Kidney capillary endothelial cell (primary cell): ENCODE results near the gene DENR.
"Not testable (repeated sequence)": the region's sequence is repeated elsewhere in the genome, so short reads cannot be mapped to it uniquely, and the experiment has no call there.

Source experiments
- DNase-seq: peaks from one replicate; pipeline ENCODE4 v3.0.0-alpha.2; 2018; ENCODE audit warnings: low spot score

Gene DENR

GRCh38 chr12:122740351-122740750 lies 12.3 kb upstream of the DENR start:
- DNase-seq = no peak

- DNase-seq = no peak
Measured at GRCh38 chr12:122743895-122744525, 8.6 kb upstream of the DENR start.

DNA sequence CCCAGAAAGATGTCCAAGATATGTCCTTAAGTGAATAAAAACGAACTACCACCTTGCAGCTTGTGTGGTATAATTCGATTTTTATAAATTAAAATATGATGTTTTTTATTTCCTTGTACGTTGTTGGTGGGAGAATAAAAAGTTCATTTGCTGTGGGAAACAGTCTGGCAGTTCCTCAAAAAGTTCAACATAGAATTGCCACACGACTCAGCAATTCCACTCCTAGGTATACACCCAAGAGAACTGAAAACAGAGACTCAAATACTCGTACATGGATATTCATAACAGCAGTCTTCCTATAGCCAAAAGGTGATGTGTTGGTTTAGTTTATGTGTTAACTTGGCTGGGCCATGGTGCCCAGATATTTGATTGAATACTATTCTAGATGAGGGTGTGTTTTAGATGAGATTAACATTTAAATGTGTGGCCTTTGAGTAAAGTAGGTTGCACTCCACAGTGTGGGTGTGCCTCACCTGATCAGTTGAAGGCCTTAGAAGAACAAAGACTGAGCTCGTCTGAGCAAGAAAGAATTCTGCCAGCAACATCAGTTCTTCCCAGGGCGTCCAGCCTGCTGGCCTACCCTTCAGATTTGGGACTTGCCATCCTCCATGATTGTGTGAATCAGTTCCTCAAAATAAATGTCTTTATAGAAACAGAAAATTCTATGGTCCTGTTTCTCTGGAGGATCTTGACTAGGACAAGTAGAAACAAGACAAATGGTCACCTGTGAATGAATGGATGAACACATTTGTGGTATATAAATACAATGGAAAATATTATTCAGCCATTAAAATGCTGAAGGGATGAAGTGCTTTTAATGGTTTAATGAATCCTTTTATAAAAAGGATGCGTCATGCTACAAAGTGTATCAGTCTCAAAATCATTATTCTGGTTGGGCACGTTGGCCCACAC lies 5.1 kb upstream of the DENR start:
- no peak for DNase-seq

DNA sequence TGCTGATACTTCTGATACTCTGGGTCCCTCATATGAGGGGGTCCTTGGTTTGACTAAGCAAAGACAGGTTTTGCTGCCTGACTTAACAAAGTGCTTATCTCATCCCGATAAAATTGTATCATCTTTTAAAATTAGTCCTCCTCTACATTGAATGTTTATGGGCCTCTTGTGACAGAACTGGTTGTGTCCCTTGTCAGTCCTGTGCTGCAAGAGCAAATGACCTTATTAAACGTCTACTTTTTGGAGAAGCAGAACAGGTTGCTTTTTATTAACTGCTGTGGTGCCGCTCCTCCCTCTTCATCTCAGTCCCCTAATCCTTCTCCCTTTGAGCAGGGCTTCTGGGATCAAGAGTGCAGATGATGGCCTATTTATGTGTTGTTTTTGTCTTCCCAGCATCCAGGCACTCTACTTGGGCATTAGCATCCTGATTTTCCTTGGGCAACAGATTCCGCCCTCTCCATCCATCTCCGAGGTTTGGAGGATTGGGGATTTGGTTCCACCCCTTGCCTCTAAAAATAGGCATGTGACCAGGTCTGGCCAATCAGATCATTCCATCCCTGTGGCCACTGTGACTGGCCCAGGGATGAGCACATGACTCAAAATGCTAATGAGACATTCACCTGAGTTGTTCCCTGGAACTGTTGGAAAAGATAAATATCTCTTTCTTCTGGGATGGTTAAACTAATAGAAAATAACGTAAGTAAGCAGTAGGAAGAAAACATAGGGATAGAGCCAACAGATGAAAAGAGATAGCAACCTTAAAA lies 2.9 kb upstream of the DENR start:
- no peak for DNase-seq

DNA sequence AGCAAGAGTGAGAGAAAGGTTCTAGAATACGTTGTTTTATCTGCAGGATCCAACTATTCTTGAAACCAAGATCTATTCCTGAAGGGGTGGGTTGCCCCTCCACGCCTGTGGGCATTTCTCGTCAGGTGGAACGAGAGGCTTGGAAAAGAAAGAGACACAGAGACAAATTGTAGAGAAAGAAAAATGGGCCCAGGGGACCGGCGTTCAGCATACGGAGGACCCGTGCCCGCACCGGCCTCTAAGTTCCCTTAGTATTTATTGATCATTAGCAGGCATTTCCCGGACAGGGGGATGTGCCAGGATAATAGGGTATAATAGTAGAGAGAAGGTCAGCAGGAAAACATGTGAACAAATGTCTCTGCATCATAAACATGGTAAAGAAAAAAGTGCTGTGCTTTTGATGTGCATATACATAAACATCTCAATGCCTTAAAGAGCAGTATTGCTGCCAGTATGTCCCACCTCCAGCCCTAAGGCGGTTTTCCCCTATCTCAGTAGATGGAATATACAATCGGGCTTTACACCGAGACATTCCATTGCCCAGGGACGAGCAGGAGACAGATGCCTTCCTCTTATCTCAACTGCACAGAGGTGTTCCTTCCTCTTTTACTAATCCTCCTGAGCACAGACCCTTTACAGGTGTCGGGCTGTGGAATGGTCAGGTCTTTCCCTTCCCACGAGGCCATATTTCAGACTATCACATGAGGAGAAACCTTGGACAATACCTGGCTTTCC lies 1.7 kb upstream of the DENR start:
- not testable (repeated sequence) for DNase-seq

DNA sequence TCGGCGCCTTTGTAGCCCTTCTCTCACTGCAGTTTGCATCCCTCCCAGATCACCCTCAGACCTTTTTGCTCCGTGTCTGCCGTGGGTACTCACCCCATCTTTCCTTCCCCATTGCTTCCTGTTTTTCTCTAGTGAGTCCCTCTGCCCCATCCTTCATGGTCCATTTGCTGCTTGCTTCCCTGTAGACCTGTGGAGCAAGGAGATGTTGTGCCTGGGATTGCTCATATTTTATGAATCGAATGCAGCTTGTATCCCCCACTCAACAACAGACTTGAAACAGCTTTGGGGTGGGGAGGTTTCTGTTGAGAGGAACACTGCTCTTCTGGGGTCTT lies 661 bp downstream of the DENR start:
- DNase-seq = no peak

- DNase-seq = no peak
Measured at GRCh38 chr12:122754790-122755189, 2.2 kb downstream of the DENR start.

DNA sequence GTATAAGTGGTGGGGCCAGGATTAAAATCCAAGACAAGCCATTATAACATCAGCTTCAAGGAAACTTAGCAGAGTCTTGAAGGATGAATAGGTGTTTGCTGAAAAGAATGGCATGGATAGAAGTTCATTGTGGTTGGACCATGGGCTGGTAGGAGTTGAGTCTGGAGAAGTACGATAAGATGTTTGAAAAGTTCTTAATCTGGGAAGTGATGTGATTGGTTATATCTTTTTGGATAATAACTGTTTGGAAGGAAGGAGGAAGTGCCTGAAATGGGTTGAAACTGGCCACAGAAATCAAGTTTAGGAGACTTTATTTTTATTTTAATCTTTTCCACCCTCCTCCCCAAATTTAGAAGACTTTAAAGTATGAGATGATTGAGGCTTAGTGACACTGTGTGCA lies 4.9 kb downstream of the DENR start:
- DNase-seq = no peak

GRCh38 chr12:122785503-122785902 lies 32.9 kb downstream of the DENR start:
- DNase-seq = no peak

DNA sequence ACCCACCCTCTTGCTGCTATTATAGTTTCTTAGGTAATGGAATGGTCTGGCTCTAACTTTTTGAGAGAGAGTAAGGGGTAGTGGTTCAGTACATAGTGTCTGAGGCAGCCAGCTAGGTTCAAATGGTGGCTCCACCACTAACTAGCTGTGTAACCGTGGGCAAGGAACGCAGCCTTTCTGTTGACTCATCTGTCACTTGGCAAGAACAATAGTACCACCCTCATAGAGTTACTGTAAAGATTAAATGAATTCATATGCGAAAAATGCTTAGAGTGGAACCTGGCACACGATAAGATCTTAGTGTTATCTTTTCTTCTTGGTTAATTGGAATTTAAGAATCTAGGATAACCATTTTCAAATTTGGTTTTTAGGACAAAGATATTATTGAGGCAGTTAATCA lies 35.8 kb downstream of the DENR start:
- no peak for DNase-seq

- no peak for DNase-seq
Measured at GRCh38 chr12:122789637-122790036, 37.0 kb downstream of the DENR start.

GRCh38 chr12:122790393-122791075 lies 37.9 kb downstream of the DENR start:
- DNase-seq = no peak

- DNase-seq = peak; percentile 44
Measured at GRCh38 chr12:122793685-122794106, 41.1 kb downstream of the DENR start.

- DNase-seq = no peak
Measured at GRCh38 chr12:122795807-122796206, 43.2 kb downstream of the DENR start.

DNA sequence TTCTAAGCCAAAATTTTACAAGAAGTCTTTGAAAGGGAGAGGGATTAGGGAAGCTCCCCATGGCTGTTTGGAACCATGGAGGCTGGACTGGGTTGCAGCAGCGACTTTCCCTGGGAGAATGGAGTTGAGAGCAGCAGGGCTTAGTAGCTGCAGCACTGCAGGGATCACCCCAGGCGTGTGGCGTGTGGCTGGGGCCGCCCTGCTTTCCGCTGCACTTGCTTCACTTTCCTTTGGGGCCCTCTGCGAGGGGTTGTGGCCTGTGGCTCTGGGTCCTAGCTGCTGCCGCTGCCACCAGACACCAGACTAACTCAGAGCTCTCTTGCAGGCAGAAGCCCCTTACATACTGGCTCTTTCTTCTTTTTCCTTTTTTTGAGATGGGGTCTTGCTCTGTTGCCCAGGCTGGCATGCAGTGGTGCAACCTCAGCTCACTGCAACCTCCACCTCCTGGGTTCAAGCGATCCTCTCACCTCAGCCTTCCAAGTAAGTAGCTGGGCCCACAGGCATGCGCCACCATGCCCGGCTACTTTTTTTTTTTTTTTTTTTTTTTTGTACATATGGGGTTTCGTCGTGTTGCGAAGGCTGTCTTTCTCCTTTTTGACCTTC lies 47.1 kb downstream of the DENR start:
- DNase-seq = no peak

DNA sequence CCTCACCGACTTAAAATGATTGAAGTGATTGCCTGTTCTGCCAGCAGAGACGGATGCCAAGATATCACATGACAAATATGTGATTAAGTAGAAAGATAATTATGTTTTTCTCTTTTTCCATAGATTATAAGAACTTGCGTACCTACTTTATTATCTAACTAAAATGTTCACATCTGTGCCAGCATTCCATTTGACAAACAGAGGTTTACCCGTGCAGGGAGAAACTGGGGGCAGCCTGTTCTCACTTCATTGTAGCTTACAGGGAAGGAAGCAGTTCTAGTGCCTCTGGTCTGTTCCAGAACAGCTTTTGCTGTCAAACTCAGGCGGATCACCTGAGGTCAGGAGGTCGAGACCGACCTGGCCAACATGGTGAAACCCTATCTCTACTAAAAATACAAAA lies 51.3 kb downstream of the DENR start:
- DNase-seq = no peak

DNA sequence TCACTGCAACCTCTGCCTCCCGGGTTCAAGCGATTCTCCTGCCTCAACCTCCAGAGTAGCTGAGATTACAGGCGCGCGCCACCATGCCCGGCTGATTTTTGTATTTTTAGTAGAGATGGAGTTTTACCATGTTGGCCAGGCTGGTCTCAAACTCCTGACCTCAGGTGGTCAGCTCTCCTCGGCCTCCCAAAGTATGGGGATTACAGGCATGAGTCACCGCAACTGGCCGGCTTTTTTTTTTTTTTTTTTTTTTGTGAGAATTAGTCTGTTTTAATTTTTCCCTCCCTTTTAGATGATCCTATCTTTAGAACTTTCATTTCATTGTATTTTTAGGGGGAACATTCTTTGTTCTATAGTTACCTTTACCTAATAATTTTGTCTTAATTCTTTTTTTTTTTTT lies 52.3 kb downstream of the DENR start:
- not testable (repeated sequence) for DNase-seq

DNA sequence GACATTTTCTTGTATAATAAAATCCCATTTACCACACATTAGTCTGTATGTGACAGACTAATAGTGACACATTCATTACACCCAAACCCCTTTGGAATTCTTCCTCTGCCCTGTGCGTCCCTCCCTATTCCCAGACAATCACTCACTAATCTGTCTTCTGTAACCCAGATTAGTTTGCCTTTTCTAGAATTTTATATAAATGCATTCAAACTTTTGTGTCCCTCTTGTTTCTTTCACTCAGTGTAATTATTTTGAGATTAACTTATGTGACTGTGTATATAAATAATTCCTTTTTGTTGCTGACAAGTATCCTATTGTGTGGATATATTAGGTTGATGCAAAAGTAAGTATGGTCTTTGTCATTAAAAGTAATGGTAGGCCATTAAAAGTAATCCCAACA lies 55.0 kb downstream of the DENR start:
- DNase-seq = no peak

- no peak for DNase-seq
Measured at GRCh38 chr12:122811777-122812176, 59.2 kb downstream of the DENR start.

- no peak for DNase-seq
Measured at GRCh38 chr12:122813310-122813713, 60.7 kb downstream of the DENR start.

GRCh38 chr12:122819209-122819785 lies 66.7 kb downstream of the DENR start:
- DNase-seq = no peak
